HG03558 (cell line): ENCODE data around the gene GPRIN1.
"Not testable (repeated sequence)": the region's sequence is repeated elsewhere in the genome, so short reads cannot be mapped to it uniquely, and the experiment has no call there.

Source experiments
- ATAC-seq: cut with Tn5 transposase; IDR thresholded peaks from one replicate; pipeline ENCODE4 v1.9.1; 2021; ENCODE audit warnings: moderate number of reproducible peaks; ENCODE audit not compliant: unreplicated experiment; ENCODE audit errors: extremely low read depth

Gene GPRIN1

DNA sequence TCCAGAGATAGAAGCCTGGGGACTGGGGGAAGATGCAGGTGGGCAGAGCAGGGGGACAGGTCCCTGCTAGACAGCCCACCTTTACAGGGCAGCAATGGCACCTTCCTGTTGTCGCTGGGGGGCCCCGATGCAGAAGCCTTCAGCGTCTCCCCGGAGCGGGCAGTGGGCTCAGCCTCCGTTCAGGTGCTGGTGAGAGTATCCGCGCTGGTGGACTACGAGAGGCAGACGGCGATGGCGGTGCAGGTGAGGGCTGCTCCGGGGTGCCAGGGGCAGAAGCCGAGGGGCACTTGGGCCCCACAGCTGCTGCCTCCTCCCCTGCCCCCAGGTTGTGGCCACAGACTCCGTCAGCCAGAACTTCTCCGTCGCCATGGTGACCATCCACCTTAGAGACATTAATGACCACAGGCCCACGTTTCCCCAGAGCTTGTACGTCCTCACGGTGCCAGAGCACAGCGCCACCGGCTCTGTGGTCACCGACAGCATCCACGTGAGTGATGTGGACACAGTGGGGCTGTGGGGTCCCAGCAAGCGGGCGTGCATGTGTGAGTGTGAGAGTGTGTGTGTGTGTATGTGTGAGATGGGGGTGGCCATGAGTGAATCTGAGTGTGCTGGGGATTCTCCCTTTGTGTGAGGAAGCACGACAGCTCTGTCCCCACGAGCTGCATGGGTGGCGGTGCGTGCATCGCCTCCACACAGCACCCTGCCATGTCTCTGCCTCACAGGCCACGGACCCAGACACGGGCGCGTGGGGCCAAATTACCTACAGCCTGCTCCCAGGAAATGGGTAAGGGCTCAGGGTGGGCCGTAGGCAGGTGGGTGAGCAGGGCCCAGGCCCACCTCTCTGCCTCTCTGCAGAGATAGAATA, 32.4 kb downstream of the GPRIN1 start:
- ATAC-seq = no peak

DNA sequence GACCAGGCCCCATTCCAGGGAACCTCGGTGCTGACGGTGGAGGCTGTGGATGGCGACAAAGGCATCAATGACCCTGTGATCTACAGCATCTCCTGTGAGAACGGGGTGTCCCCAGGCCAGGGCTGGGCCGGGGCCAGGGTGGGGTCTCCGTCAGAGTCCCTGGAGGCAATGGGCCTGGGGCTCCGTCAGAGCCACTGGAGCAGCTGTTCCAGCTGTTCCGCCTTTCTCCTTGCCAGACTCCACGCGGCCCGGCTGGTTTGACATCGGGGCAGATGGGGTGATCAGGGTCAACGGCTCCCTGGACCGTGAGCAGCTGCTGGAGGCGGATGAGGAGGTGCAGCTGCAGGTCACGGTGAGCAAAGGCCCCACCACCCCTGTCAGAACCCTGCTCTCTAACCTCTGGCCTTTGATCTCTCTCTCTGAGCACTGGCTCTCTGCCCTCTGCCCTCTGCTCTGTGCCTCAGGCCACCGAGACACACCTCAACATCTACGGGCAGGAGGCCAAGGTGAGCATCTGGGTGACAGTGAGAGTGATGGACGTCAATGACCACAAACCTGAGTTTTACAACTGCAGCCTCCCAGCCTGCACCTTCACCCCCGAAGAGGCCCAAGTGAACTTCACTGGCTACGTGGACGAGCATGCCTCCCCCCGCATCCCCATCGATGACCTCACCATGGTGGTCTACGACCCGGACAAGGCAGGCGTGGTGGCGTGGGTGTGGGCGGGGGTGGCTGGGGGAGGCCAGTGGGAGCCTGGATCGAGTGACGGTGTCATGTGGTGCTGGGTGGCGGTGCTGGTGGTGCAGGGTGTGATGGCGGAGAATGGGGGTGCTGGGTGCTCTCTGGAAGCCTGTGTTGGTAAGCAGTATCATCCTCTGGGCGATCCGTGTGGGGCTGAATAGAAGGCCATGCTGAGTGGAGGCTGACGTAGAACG, 34.2 kb downstream of the GPRIN1 start:
- ATAC-seq = no peak

DNA sequence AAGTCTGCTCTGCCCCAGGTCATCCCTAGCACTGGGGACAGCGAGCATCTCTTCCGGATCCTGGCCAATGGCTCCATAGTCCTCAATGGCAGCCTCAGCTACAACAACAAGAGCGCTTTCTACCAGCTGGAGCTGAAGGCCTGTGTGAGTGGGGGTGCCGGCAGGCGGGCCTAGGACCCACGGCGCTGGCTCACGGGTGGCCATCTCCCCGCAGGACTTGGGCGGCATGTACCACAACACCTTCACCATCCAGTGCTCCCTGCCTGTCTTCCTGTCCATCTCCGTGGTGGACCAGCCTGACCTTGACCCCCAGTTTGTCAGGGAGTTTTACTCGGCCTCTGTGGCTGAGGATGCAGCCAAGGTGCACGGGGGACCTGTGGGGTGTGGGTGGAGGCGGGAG, 34.9 kb downstream of the GPRIN1 start:
- ATAC-seq = no peak

DNA sequence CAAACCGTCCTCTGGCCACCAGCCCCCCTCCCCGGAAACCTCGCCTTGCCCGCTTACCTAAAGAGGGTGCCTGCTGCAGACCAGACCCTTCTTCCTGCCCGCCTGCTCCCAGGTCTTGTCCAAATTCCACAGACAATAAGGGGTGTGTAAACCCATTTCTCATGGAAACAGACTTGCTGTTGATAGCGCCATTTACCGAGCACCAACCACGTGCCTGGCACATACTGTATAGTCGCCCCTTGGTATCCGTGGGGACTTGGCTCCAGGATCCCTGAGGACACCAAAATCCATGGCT, 35.7 kb downstream of the GPRIN1 start:
- ATAC-seq = no peak

DNA sequence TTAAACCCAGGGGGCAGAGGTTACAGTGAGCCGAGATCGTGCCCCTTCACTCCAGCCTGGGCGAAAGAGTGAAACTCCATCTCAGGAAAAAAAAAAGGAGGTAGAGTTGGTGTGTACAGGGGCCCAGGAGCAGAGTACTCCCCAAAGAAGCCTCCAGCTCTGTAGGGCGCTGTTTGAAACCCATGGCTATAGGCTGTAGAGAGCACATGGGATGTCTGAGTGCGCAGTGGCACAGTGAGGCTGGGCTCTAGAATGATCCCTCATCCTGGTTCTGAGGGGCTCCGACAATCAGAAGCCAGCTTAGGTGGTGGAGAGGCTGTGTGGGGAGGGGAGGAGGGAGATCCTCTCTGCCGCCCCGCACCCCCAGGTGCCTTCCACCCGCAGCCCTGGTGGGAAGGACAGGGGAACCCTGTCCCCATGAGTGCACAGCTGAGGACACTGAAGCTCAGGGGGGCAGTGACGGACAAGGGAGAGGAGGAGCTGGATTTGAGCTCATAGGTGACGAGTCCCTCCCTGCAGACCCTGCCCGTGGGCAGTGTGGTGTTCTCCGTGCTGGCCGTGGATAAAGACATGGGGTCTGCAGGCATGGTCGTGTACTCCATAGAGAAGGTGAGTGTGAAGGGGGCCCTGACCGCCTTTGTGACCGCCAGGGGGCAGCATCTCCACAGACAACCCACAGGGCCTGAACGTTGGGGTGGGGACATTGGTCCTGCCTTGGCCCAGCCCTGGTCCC, 36.2 kb downstream of the GPRIN1 start:
- ATAC-seq = no peak

DNA sequence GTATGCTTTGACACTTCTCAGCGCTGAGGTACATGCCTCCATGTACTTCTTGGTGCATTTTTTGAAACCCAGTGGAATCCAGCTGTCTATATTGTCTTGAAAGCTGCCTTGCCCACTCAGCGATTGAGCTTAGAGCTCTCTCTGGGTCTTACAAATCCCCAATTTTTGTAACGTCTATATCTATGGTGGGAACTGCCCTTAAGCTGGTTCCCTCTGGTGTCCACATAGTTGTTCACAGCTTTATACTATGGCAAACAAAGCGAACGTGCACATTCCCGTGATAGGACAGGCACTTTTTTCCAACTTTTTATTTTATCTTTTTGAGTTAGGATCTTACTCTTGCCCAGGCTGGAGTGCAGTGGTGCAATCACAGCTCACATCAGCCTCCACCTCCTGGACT, 39.9 kb downstream of the GPRIN1 start:
- ATAC-seq = no peak

DNA sequence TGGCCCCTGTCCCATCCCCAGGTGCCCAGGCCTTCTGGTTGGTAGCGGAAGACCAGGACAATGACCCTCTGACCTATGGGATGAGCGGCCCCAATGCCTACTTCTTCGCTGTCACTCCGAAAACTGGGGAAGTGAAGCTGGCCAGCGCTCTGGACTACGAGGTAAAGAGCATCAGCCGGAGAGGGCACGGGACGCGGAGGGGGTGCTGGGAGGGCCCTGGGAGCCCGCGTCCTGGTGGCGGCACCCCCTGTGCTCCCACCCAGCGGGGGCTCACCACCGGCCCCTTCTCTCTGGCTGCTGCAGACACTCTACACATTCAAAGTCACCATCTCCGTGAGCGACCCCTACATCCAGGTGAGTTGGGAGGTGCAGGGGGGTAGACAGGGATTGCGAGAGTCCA, 41.3 kb downstream of the GPRIN1 start:
- ATAC-seq = no peak

DNA sequence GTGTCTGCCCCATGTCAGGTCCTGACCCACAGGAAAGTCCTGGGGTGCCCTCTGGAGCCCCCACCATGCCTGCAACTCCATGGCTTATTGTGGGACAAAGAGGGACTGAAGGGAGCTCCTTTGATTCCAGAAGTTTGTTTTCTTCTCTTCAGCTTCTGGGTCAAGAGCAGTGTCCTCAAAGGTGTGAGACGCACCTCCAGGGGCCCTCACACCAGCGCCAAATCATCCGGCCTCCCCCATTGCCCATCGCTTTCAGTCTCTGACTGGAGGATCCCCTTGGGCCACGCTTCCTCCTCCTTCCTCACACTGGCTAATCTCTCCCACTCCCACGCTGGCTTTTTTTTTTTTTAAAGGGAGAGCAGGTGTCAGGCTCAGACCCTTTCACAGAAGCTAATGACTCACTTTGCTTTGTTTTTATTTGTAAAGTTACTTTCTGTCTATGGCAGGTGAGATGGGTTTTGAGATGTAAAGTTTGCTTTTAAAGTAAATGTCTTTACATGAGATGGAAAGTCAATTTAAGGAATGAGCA, 44.1 kb downstream of the GPRIN1 start:
- ATAC-seq = no peak

DNA sequence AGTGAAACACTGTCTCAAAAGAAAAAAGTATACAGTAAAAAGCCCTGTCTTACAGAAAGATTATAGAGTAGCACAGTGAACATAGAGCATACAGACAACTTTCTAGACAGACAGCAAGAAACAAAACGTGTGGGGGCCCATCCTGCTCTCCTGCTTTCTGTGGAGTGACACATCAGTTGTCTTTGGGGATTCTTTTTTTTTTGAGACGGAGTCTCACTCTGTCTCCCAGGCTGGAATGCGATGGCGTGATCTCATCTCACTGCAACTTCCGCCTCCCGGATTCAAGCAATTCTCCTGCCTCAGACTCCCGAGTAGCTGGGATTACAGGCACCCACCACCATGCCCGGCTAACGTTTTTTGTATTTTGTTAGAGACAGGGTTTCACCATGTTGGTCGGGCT, 46.0 kb downstream of the GPRIN1 start:
- no peak for ATAC-seq

DNA sequence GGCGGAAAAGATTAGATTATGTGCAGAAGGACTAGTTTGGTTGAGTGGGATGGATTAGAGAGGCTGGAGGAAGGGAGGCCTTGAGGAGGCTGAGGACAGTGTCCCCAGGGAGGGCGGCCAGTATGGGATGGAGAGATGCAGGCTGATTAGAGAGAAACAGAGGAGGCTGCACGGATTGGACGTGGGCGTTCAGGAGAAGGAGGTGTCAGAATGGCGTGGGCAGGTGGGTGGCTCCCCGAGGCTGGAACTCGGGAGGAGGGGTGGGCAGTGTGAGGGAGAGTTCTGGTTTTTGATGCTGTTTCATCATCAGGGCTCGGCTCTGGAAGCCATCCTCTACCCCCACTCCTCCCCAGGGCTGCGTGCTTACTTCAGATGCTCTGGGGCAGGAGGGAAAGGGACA, 47.8 kb downstream of the GPRIN1 start:
- ATAC-seq = no peak

DNA sequence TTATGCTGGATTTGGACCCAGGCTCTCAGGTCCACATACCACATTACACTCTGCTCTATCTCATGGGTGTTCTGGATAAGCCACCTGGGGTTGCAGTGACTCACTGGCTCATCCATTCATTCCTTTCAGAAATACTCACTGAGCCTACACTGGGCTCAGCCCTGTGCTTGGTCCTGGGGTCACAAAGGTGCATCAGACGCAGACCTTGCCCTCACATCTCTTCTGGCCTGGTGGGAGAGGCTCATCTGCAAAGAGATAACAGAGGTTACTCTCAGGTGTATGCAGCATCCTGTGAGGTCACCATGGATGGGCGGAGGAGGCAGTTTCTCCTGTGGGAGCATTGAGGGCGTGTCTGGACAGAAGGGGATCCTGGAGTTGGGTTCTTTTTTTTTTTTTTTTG, 48.7 kb downstream of the GPRIN1 start:
- no peak for ATAC-seq

DNA sequence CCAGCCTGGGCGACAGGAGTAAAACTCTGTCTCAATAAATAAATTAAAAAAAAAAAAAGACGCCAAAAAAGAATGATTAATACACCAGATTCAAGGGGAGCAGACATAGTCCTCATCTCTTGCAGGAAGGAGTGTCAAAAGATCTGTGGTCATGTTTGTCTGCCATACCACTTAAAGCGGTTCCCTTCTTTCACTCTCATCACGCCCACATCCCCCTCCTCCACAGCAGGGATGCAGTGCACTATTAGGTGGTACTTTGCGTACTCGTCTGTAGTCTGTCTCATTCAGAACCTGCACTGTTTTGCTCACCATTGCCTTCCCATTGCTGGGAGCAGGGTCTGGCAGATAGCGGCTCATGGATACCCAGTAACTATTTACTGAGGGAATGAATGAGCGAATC, 49.6 kb downstream of the GPRIN1 start:
- ATAC-seq = no peak

DNA sequence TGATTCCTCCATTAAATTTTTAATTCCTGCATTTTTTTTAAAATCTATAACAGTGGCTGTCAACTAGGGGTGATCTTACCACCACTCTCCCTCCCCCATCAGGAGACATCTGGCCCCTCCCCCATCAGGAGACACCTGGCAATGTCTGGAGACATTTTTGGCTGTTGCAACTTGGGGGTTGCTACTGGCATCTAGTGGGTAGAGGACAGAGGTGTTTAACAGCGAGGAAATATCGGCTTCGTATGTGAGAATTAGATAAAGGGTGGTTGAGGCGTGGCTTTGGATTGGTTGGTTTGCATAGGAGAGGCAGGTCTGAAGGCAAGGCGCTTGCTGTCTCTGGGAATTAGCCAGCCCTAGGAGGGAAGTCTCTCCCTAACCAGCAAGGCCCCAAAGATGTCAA, 50.3 kb downstream of the GPRIN1 start:
- ATAC-seq = no peak

DNA sequence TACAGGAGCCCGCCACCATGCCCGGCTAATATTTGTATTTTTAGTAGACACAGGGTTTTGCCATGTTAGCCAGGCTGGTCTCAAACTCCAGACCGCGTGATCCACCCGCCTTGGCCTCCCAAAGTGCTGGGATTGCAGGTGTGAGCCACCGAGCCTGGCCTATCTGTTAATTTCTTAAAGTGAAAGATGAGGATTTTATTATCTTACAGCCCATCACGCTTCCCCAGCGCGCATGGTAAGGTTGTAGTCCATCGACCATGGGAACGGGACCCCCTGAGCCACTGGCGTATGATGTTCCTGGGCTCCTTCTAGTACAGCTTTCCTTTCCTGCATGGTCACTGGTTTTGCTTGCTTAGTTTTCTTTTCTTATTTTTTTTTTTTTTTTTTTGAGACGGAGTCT, 52.1 kb downstream of the GPRIN1 start:
- ATAC-seq = no peak

DNA sequence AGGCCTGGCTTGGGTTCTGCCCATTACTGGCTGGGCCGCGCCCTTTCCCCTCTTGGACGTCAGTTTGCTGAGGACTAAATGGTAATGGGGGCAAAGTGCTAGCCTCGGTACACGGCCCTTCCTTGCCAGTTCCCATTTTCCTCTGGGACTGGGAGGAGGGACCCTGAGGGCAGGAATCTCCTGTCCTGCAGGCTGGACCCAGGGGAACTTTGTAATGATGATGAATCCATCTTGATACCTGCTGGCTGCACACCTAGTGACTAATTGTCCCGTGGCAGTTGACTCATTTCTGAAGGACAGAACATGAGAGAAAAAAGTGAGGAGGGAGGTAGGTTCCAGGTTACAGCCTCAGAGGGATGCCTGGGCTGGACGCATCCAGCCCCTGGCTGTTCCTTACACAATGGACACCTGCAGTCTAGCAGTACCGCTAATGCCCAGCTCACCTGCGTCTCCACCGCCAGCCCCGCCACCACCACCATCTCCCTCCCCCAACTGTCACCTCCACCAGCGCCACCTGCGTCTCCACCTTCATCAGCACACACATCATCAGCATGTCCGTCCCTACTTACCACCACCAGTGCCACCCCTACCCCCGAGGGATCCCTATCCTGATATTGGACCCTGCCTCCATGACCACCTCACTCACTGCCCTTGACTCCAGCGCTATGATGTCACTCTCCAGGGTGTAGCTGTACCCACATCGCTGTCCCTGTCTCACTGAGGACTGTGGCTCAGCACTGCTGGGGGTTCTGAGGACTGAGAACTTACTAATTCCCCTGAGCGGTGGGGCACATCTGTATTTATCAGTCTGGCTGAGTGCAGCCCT, 56.5 kb downstream of the GPRIN1 start:
- ATAC-seq = no peak

DNA sequence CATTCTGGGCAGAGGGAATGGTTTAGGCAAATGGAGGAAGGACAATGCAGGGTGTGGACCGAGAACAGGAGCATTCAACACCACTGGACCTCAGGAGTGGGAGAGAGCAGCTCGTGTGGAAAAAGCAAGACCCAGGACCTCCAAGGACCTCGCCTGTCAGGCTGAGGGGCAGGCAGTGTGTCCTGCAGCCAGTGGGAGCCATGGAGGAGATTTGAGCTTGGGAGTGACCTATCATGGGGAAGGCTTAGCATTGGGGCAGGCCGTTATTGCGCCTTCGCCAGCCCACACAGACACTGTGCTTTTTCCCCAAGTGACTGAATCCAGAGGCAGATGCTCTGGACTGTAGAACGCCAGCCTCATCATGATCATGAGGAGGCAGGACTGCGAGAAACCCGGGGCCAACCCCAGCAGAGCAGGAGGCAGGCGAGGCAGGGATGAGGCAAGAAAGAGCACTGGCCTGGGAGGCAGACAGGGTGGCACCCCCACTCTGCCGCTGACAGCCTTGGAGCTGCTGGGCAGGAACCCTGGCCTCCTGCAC, 57.6 kb downstream of the GPRIN1 start:
- ATAC-seq = no peak

DNA sequence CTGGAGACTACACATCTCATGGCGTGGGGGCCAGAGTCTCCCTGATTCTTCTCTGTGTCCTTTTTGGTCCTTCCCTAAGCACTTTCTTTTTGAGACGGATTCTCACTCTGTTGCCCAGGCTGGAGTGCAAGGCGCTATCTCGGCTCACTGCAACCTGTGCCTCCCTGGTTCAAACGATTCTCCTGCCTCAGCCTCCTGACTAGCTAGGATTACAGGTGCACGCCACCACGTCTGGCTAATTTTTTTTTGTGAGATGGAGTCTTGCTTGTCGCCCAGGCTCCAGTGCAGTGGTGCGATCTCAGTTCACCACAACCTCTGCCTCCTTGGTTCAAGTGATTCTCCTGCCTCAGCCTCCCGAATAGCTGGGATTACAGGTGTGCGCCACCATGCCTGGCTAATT, 59.0 kb downstream of the GPRIN1 start:
- ATAC-seq = not testable (repeated sequence)

DNA sequence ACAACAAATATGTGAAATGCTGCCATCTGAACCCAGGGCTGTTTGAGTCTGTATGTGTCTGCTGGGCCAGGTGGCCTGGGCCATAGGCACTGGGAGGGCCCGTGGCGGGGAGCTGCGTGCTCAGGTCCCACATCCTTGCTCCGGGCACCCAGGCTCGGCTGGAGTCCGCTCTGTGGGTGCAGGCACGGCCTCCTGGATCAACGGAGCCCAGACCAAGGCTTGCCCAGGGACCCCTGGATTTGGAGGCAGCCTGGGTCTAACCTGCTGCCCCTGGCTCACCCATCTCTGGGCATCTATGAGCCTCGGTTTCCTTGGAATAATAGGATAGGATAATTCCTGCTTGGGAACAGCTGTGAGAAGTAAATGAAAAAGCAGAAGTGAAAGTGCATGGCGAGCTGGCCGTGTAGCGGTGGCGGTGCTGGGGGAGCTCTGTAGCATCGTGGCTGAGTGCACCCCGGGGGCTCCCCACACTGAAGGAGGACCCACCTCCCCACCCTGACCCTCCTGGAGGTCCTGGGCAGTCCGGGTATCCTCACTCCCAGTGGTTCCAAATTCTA, 59.6 kb downstream of the GPRIN1 start:
- ATAC-seq = no peak

DNA sequence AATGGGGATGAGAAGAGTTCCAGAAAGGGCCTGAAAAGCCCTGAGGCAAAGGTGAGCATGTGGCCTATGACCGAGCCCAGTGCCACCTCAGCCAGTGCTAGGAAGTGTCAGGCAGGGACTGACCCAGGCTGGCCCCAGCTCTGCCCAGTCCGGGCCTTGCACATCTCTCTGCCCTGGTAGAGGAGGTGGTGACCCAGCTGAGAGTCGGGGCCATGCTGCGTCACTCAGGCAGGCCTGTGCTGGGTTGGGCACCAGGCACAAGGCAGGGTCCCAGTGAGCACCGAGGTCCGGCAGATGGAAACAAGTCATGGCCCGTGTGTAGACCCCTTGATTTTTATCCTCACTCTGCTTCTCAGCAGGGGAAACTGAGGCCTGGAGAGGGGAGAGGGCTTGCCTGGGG, 60.1 kb downstream of the GPRIN1 start:
- no peak for ATAC-seq
